IgD-negative memory B cell (primary cell): ENCODE measurements around the gene KIF7. TPM values are rescaled to one million over a fixed set of nuclear protein-coding genes. Genes with fewer than 3 reads are reported as not detected.

ENCODE experiments used
- H3K27ac Mint-ChIP-seq, 3 donors: one replicate each; pipeline ENCODE4 v1.8.0; 2020 to 2022; ENCODE audit warnings: mild to moderate bottlenecking in 3 of 3, mixed read lengths in 3 of 3, moderate library complexity in 1 of 3
- H3K27me3 Mint-ChIP-seq: one replicate; pipeline ENCODE4 v1.8.0; 2021; ENCODE audit warnings: mixed read lengths
- H3K36me3 Mint-ChIP-seq: one replicate; pipeline ENCODE4 v1.8.0; 2020; ENCODE audit warnings: mild to moderate bottlenecking, mixed read lengths
- H3K4me1 Mint-ChIP-seq, 3 donors: one replicate each; pipeline ENCODE4 v1.8.0; 2020 to 2022; ENCODE audit warnings: mixed read lengths in 3 of 3, mild to moderate bottlenecking in 1 of 3
- H3K4me3 Mint-ChIP-seq, 4 donors: one replicate each; pipeline ENCODE4 v1.8.0; 2020 to 2022; ENCODE audit warnings: mild to moderate bottlenecking in 4 of 4, mixed read lengths in 4 of 4, moderate library complexity in 3 of 4
- H3K9me3 Mint-ChIP-seq, 3 donors: one replicate each; pipeline ENCODE4 v1.8.0; 2020 to 2021; ENCODE audit warnings: mixed read lengths in 3 of 3, mild to moderate bottlenecking in 1 of 3
- polyA plus RNA-seq: library from polyadenylated mRNA; unstranded; fragments of 300-500 nt; fragmentation: Illumina TruSeq; gene quantifications from one replicate; pipeline ENCODE4 v1.2.3, GENCODE V29; 2021

KIF7 gene
- polyA plus RNA-seq, 1 donor from 2014 or later, result not detected

GRCh38 chr15:89677381-89677780 is 22.1 kb upstream of the KIF7 start:
- Mint-ChIP-seq H3K4me3 (no peak overlapping the region), H3K36me3 (peaks cover 1% of the 10 kb centered on the region), H3K27ac (peak overlapping the region in 1 of 3 donors; percentile 7), H3K9me3 (peaks cover 0 to 3% (median 0%) of the 10 kb centered on the region in 3 donors), H3K27me3 (no peaks in the 10 kb centered on the region), H3K4me1 (no peaks in the 10 kb centered on the region)

DNA sequence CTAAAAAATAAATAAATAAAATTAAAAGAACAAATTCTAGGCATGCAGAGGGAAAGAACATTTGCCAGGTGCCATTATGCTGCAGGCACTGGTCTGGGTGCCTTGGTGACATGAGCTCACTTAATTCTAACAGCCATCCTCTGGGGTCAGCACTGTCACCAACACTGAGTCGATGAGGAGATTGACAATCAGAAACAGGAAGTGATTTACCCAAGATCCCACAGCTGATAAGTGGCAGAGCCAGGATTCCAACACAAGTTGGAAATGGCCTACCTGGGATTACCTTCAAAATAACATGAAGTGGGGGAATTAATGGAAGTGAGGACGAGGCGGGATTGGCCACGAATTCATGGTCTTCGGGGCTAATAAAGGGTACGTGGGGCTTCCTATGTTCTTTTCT is 20.3 kb upstream of the KIF7 start:
- Mint-ChIP-seq H3K4me1 (no peaks in the 10 kb centered on the region), H3K27me3 (no peaks in the 10 kb centered on the region), H3K4me3 (no peak overlapping the region), H3K36me3 (peaks cover 1% of the 10 kb centered on the region), H3K9me3 (peaks cover 0 to 3% (median 0%) of the 10 kb centered on the region in 3 donors), H3K27ac (no peak overlapping the region)

- H3K36me3 Mint-ChIP-seq, result peaks cover 1% of the 10 kb centered on the region
- no peaks in the 10 kb centered on the region for H3K27me3 Mint-ChIP-seq
- H3K27ac Mint-ChIP-seq, result no peak overlapping the region
- peaks cover 0 to 3% (median 0%) of the 10 kb centered on the region in 3 donors for H3K9me3 Mint-ChIP-seq
- no peak overlapping the region for H3K4me3 Mint-ChIP-seq
- no peaks in the 10 kb centered on the region for H3K4me1 Mint-ChIP-seq
These were observed 19.3 kb upstream of the KIF7 start for GRCh38 chr15:89674526-89674925.

GRCh38 chr15:89673165-89673512 is 17.9 kb upstream of the KIF7 start:
- Mint-ChIP-seq H3K27ac (no peak overlapping the region), H3K36me3 (no peaks in the 10 kb centered on the region), H3K27me3 (no peaks in the 10 kb centered on the region), H3K4me3 (no peak overlapping the region), H3K9me3 (peaks cover 0 to 5% (median 1%) of the 10 kb centered on the region in 3 donors), H3K4me1 (no peaks in the 10 kb centered on the region)

GRCh38 chr15:89672221-89673164 is 17.2 kb upstream of the KIF7 start:
- no peaks in the 10 kb centered on the region for H3K4me1 Mint-ChIP-seq
- H3K36me3 Mint-ChIP-seq, result no peaks in the 10 kb centered on the region
- no peaks in the 10 kb centered on the region for H3K27me3 Mint-ChIP-seq
- no peak overlapping the region for H3K27ac Mint-ChIP-seq
- H3K4me3 Mint-ChIP-seq, result no peak overlapping the region
- peaks cover 0 to 5% (median 1%) of the 10 kb centered on the region in 3 donors for H3K9me3 Mint-ChIP-seq

- H3K4me3 Mint-ChIP-seq, result no peak overlapping the region
- no peaks in the 10 kb centered on the region for H3K27me3 Mint-ChIP-seq
- no peaks in the 10 kb centered on the region for H3K36me3 Mint-ChIP-seq
- peaks cover 0 to 5% (median 1%) of the 10 kb centered on the region in 3 donors for H3K9me3 Mint-ChIP-seq
- no peak overlapping the region for H3K27ac Mint-ChIP-seq
- H3K4me1 Mint-ChIP-seq, result no peaks in the 10 kb centered on the region
These were observed 16.4 kb upstream of the KIF7 start for GRCh38 chr15:89671687-89672086.

DNA sequence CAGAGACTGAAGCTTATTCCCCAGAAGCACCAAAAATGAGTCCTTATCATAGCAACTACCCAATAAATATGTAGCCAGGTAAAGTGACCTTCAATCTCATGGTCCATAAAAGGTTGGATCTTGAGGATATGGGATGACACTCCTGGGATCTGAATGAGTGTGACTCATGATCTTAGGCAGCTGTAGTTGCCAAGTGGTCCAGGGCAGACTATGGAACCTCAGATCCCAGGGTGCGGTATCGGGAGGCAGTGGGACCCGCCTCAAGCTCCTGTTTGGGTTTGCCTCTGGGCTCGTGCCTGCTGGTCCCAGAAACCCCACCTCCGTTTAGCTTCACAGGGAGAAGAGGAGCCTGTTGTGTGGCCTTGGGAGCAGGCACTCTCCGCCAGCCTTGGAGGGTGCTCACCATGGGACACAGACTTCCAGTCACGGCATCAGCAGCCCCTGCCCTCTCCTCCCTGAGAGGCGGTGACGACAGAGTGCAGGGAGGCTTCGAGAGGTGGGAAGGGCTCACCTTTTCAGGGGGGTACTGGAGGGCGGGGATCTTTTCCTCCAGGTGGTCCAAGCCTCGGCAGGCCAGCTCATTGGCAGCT is 15.8 kb upstream of the KIF7 start:
- no peaks in the 10 kb centered on the region for H3K36me3 Mint-ChIP-seq
- no peaks in the 10 kb centered on the region for H3K4me1 Mint-ChIP-seq
- no peaks in the 10 kb centered on the region for H3K27me3 Mint-ChIP-seq
- H3K4me3 Mint-ChIP-seq, result no peak overlapping the region
- H3K9me3 Mint-ChIP-seq, result peaks cover 0 to 5% (median 1%) of the 10 kb centered on the region in 3 donors
- H3K27ac Mint-ChIP-seq, result no peak overlapping the region

DNA sequence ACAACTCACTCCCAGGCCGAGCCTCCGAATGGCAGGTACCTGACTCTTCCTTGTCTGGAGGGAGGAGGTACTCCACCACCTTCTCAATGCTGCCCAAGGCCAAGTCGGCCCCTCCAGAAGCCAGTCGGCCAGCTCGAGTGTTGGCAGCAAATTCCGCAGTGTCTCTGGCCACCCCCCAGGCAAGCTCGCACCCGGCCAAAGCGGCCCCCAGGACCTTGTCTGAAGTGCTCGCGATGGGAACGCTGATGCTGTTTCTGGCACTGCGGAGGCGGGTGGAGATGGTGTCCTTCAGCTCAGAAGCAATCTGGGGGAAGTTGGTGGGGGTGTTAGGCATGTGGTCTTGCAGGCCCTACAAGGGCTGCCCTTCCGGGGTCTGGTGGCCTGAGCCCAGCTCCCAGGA is 14.7 kb upstream of the KIF7 start:
- Mint-ChIP-seq H3K9me3 (peaks cover 0 to 5% (median 1%) of the 10 kb centered on the region in 3 donors), H3K4me3 (no peak overlapping the region), H3K27me3 (peaks cover under 1% of the 10 kb centered on the region), H3K36me3 (no peaks in the 10 kb centered on the region), H3K27ac (no peak overlapping the region), H3K4me1 (peaks cover 0 to 1% (median under 1%) of the 10 kb centered on the region in 3 donors)

- no peak overlapping the region for H3K27ac Mint-ChIP-seq
- H3K36me3 Mint-ChIP-seq, result no peaks in the 10 kb centered on the region
- H3K27me3 Mint-ChIP-seq, result peaks cover 6% of the 10 kb centered on the region
- peaks cover 0 to 5% (median 1%) of the 10 kb centered on the region in 3 donors for H3K9me3 Mint-ChIP-seq
- H3K4me1 Mint-ChIP-seq, result peaks cover 0 to 4% (median 4%) of the 10 kb centered on the region in 3 donors
- no peak overlapping the region for H3K4me3 Mint-ChIP-seq
These were observed 14.1 kb upstream of the KIF7 start for GRCh38 chr15:89669309-89669865.

DNA sequence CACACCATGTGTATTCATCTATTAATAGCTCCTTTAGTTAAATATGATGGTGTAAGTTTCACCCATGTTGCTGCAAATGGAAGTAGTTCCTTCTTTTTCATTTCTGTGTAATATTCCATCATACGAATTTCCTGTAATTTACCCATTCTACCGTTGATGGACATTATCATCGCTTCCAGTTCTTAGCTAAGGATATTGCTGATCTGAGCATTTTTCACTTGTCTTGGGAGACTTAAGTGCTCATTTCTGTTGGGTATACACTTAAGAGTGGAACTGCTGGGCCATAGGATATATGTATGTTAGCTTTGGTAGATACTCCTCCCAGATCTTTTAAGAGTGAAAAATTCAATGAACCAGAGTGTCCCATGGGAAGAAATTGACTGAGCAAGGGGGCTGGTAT is 12.9 kb upstream of the KIF7 start:
- no peak overlapping the region for H3K27ac Mint-ChIP-seq
- H3K9me3 Mint-ChIP-seq, result peaks cover 0 to 5% (median 1%) of the 10 kb centered on the region in 3 donors
- H3K4me3 Mint-ChIP-seq, result no peak overlapping the region
- H3K36me3 Mint-ChIP-seq, result no peaks in the 10 kb centered on the region
- H3K27me3 Mint-ChIP-seq, result peaks cover 9% of the 10 kb centered on the region
- H3K4me1 Mint-ChIP-seq, result peaks cover 0 to 4% (median 4%) of the 10 kb centered on the region in 3 donors

DNA sequence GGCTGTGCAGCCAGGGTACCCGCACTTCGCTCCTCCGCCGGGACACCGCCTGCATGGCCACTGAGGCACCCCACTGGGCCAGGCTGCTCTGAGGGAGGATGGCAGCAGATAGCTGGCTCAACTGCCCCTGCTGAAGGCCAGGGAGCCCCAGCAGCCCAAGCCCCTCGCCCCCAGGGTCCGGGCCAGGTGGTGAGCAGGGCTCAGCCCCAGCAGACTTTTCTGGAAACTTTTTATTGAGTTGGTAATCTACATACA is 12.4 kb upstream of the KIF7 start:
- Mint-ChIP-seq H3K9me3 (peaks cover 0 to 2% (median 1%) of the 10 kb centered on the region in 3 donors), H3K4me3 (no peak overlapping the region), H3K27me3 (peaks cover 9% of the 10 kb centered on the region), H3K4me1 (peaks cover 0 to 4% (median 4%) of the 10 kb centered on the region in 3 donors), H3K27ac (no peak overlapping the region), H3K36me3 (no peaks in the 10 kb centered on the region)

DNA sequence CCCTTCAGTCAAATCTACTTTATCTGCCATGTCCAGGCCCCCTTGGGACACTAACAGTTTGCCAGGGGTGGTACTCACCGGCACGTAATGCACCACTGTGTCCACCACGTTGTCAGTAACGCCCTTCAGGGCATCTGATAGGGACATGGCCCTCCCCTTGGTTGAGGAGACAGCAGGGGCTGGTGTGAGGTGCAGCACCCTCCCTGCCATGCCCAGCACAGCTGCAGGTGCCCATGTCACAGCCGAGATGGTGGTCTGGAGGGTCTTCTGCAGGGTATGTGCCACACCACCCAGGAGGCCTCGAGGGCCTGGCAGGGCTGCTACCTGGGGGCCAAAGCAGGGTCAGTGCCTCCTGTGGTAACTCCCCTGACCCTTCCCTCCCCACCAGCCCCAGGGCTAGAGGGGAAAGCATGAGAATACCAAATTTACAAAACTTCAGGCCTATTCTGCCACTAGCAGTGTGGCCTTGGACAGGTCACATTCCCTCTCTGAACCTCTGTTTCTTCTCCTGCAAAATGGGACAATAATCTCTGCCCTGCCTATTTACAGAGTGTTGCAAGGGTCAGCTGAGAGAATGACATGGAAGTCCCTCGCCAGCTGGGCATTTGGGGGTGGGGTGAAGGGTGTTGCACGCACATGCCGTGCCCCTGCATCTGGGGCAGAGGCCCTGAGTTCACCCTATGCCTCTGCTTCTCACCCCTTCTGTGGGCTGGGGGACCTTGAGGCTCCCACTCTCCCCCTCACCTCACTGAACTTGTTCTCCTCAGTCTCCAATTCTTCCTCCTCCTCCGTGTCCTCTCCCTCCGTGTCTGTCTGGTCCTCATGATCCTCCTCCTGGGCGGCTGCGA is 11.8 kb upstream of the KIF7 start:
- Mint-ChIP-seq H3K27ac (no peak overlapping the region), H3K4me3 (no peak overlapping the region), H3K4me1 (peaks cover 0 to 4% (median 4%) of the 10 kb centered on the region in 3 donors), H3K27me3 (peaks cover 9% of the 10 kb centered on the region), H3K9me3 (peaks cover 0 to 2% (median 1%) of the 10 kb centered on the region in 3 donors), H3K36me3 (no peaks in the 10 kb centered on the region)

GRCh38 chr15:89666184-89666857 is 11.1 kb upstream of the KIF7 start:
- H3K27me3 Mint-ChIP-seq, result peaks cover 9% of the 10 kb centered on the region
- peaks cover 0 to 2% (median 1%) of the 10 kb centered on the region in 3 donors for H3K9me3 Mint-ChIP-seq
- H3K4me3 Mint-ChIP-seq, result no peak overlapping the region
- no peak overlapping the region for H3K27ac Mint-ChIP-seq
- no peaks in the 10 kb centered on the region for H3K36me3 Mint-ChIP-seq
- H3K4me1 Mint-ChIP-seq, result peaks cover 0 to 4% (median 4%) of the 10 kb centered on the region in 3 donors

DNA sequence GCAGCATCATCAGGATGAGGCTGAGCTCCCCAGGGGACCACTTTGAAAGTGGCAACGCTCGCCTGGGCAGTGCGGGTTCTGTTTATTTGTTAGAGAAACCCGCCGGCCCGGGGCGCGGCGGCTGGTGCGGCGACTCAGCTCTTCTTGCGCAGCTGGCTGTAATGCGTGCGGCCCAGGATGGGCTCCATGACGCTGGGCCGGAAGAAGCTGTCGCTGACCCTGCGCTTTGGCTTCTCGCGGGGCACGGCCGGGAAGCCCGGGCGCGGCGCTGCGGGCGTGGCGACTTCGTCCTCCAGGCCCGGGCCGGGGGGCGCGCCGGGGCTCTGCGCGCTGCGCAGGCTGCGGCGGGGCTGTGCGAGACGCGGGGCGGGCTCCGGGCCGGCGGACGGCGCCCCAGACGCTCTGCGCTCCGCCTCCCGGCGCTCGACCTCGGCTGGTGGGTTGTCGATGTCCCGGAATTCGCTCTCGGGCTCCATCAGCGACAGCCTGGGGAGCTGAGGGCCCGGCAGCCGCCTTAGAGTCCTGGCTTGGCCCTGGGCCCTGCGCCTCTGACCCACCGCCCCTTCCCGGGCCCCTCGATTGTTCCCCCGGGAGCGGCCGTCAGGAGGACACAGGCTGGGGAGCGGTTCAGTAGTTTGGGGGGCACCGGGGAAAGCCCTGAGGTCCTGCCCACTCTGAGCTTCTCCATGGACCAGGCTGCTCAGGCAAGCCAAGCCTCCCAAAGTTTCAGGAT is 10.3 kb upstream of the KIF7 start:
- H3K9me3 Mint-ChIP-seq, result peaks cover 0 to 2% (median 1%) of the 10 kb centered on the region in 3 donors
- H3K4me1 Mint-ChIP-seq, result peaks cover 0 to 4% (median 4%) of the 10 kb centered on the region in 3 donors
- H3K4me3 Mint-ChIP-seq, result peak overlapping the region in 2 of 4 donors; percentile 7 to 54
- H3K27me3 Mint-ChIP-seq, result peaks cover 9% of the 10 kb centered on the region
- H3K27ac Mint-ChIP-seq, result no peak overlapping the region
- H3K36me3 Mint-ChIP-seq, result no peaks in the 10 kb centered on the region
